Raji (cell line): ENCODE data around the gene NKPD1.

Source experiments
- POLR2A ChIP-seq: IDR thresholded peaks from 2 replicates; pipeline ENCODE4 v1.6.1; 2011; ENCODE audit warnings: low read depth, low read length, control low read depth; ENCODE audit not compliant: insufficient read depth

NKPD1 gene

DNA sequence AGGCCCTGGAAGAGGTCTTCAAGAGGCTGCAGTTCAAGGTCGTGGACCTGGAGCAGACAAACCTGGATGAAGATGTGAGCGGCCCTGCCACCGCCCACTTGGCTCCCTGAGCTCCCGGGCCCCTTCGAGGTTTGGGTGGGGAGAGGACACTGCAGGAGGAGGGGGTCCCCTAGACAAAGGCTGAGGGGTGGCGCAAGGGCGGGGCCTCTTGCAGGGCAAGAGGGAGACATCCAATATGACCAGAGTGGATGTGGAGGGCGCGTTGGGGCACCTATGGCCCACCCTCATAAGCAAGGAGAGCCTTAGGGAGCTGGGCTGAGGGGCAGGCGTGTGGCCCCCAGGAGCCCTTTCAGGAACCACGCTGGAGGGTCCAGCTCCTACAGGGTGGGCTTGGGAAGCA lies 20.2 kb downstream of the NKPD1 start:
- TF ChIP-seq POLR2A, result no peak

DNA sequence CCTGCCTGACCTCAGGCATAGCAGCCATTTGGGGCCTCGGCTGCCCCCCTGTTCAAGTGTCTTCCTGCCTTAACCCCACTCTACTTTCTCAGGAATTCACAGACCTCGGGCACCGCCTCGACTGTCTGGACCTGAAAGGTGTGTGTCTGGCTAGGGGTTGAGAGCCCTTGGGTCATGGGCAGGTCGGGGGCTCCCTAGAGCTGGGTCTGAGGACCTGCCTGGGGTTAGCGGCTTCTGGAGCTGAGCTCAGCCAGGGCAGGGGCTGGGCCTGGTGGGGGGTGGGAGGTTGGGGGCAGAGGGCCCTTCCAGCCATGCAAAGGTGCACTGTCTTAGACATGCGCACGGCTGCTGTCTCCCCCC lies 20.7 kb downstream of the NKPD1 start:
- TF ChIP-seq POLR2A, result no peak

DNA sequence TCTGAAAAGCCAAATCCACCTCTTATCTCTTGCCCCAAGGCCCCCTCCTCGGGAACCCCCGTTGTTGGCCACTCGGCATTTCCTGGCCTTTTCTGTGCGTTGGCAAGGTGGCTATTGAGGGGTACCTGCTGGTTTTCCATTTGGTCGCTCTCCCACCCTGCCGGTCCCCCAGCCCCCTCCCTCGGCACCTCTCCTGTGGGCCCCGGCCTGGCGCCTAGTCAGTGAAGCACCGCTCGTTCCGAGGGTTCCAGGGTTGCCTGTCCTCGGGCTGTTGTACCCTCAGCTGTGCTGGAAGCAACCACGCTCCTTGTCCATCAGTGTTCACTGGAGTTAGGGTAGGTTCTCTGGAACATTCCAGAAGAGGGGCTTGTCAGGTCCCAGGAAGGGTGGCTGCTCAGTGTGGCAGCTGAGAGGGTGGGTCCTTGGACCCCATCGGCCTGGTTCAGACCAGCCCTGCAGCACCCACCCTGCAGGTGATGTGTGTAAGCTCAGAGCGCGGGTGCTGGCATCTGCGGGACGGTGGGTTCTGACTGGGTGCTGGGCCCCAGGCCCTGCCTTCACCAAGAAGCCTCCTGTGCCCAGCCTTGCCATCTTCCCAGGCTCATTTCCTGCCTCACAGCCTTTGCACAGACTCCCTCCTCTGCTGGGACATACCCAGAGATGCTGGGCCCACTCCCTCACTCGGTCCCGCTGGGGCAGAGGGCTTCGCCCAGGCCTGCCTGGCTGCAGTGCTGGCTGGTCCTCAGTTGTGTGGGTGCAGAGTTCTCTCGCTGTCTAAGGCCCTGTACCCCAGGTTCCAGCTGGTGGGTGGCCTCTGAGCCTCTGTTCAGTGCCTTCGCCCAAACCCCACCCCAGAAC lies 21.3 kb downstream of the NKPD1 start:
- no peak for TF ChIP-seq POLR2A

DNA sequence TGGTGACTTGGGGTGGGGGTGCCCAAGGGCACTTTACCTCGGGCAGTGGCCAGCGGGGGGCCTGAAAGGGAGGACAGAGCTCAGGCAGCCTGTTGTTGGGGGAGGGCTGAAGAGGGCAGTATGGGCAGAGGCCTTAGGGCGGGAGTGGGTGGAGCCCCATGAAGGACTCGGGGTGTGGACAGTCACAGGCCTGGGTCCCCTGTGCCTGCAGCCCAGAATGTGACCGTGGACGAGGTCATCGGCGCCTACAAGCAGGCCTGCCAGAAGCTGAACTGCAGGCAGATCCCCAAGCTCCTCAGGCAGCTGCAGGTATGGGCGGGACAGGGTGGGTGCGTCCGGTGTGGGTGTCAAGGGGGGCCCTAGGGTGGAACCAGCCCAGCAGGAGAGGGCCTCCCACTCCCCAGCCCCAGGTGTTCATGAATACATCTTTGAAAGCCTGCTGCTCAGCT lies 22.5 kb downstream of the NKPD1 start:
- no peak for TF ChIP-seq POLR2A

DNA sequence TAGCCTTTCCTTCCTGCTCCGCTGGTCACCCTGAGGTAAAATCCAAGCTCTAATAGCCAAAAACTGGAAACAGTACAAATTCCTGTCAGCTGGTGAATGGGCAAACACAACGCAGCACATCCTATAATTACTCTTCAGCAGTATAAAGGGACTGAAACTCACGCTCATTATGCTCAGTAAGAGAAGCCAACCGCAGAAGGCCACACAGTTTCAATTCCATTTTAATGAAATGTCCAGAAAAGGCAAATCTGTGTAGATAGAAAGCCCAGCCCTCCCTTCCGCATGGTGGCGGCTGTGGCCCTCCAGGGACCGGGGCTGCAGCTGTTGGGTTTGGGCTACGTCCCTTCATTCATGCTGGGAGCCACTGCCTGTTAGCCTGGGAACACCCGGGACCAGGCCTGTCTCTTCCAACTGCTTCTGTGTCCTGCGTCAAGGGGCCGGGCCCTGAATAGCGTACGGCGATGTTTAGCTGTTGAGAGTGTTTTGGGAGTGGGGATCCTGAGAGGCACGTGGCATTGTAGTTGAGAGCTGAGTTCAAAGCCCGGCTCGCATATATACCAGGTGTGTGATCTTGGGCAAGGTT lies 23.5 kb downstream of the NKPD1 start:
- TF ChIP-seq POLR2A, result no peak

DNA sequence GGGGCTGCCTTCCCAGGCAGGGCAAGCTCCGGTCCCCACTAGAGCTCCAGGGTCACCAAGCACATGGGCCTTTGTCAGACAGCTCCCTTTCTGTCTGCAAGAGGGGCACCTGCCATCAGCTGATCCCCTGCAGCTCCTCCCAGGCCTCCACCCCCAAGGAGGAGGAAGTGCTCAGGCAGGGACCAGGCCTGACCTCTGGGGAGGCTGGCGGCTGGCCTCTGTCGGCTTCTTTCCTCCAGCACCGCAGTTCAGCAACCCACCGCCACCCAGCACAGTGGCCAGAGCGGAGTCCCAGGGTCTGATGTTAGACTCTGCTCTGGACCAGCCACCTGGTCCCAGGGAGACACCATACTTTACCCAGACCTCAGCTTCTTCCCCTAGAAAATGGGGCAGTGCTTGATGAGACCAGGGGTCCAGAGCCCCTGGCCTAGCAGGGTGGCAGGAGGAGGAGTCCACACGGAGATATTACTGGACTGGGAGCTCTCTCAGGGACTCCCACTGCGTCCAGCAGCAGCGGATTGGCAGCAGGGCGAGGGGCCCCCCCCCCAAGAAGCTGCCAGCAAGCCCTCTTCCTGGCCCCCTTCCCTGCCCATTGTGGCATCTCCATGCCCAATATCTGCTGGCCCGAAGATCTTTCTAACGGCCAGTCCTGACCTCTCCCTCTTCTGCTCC lies 24.1 kb downstream of the NKPD1 start:
- no peak for TF ChIP-seq POLR2A

DNA sequence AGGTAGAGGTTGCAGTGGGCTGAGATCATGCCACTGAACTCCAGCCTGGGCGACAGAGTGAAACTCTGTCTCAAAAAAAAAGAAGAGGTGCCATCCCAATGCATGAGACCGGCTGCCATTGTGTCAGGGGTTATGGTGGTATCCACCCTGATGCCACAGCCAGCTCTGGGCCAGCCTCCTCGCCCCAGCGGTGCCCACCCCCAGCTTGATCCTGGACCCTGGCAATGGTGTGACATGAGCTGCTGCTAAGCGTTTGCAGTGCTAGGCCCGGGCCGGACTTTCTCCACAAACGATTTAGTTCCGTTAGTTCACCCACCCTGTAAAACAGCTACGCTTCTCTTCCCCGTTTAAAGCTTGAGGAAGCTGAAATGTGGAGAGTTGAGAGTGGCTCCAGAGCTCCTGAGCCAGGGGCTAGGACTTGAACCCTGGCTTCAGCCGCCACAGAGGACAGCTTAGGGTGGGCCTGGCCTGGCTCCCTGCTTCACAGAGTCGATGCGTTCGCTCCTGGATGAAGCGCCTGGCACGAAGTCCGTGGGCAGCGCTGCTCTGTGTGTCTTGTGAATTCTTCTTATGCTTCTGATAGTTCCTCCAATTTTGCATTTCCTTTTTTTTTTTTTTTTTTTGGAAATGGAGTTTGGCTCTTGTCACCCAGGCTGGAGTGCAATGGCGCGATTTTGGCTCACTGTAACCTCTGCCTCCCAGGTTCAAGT lies 25.5 kb downstream of the NKPD1 start:
- no peak for TF ChIP-seq POLR2A

DNA sequence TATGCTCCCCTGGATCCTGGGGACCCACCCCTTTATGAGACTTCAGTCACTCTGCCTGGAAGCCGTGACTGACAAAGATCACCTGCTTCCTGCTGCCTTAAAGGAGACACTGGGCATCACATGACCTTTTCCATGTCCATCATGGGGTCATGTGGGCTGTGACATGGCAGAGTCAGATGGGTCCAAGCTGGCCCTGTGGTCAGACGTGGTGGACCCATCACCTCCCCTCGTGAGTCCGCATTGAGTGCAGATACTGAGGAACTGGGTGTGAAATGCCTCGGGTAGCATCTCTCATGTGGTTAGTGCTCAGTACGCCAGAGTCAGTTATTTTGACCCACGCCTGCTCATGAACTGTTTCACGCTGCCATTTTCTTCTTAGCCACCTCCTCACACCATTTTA lies 27.1 kb downstream of the NKPD1 start:
- no peak for TF ChIP-seq POLR2A

DNA sequence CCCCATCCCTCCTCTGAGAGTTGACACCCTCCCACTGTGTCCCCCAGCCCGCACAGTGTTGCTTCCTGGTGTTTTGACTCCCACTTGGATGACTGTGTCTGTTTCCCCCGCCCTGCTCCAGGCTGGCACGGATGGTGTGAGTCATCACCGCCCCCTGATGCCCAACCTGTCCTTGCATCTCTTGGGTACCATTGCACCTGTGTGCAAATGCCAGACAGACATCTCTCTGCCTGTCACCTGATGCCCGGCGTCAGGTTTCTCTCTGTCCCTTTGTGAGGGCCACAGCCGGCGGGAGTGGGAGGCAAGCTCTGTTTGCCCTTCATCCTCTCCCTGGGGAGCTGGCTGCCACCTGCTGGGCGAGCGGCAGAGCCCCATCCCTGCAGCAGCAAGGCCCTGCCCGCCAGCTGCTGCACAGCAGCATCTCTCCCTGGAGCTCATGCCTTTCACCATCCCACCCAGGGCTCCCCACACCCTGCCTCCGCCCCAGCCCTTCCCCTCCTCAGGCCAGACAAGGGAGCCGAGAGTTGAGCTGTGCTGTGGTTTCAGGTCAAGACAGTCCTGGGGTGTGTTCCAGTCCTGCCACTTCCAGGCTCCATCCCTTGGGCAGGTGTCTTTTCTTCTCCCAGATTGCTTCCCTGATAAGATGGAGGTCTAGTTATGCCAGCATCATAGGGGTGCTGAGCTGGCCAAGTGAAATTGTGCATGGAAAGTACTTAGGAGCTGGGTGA lies 29.7 kb downstream of the NKPD1 start:
- TF ChIP-seq POLR2A, result no peak

DNA sequence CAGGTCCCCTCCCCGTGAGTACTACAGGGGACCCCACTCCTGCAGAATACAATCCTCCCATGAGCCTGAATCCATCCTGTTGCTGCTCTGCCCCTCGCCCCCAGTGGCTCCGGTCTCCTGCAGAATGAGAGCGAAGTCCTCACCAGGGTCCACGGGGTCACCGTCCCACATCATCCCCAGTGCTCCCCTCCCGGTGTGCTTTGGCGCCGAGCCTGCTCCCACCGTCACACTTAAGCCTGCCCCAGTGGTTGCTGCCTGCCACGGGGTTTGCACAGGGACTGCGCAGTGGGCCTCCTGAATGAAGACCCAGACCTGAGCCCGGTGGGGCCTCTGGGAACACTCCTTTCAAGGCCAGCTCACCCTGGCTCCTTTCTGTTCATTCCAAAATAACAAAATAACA lies 30.5 kb downstream of the NKPD1 start:
- TF ChIP-seq POLR2A, result no peak

DNA sequence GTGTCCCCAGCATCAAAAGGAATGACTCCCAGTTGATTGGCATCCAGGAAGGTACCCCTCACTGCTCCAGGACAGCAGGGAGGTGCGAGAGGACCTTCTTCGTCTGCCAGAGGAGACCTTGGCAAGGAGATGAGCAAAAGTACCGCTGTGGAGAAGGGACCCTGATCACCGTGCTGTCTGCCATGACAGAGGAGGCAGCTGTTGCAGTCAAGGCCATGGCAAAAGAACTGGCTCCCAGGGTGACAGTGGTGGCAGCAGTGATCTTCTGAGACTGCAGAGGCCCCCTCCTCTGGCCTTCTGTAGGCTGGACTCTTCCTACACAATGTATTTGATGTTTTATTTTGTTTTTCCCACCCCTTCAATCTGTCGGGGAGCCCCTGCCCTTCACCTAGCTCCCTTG lies 32.0 kb downstream of the NKPD1 start:
- TF ChIP-seq POLR2A, result no peak

DNA sequence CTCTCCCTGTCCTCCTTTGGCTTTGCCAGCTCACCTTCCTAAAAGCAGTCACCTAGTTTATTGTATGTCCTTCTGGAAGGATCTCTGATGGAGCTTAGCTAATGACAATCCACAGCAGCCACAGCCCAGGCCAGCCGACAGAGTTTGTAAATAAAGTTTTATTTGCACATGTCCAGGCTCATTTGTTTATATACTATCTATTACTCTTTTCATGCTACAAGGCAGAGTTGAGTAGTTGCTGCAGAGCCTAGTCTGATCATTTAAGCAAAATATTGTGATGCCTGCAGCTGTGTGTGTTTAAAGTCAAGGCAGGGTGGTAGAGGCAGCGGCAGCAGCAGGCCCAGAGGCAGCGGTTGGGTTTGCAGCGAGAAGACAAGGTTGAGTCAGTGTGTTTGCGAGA lies 32.6 kb downstream of the NKPD1 start:
- no peak for TF ChIP-seq POLR2A

DNA sequence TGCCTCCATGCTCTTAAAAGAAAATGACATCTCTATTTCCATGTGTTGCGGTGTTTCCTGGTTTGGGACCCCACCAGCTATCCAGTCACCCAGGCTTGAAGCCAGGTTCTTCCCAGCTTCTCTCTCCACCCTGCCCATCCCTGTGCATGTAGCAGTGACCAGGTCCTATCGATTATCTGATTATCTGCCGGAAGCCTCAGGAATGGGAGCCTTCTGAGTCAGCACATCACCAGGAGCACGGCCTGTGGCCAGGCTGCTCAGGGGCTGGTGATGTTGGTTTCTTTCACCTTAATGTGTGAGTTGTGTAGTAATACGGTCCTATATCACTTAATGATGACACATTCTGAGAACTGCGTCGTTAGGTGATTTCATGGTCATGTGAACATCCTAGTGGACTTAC lies 34.1 kb downstream of the NKPD1 start:
- TF ChIP-seq POLR2A, result no peak

DNA sequence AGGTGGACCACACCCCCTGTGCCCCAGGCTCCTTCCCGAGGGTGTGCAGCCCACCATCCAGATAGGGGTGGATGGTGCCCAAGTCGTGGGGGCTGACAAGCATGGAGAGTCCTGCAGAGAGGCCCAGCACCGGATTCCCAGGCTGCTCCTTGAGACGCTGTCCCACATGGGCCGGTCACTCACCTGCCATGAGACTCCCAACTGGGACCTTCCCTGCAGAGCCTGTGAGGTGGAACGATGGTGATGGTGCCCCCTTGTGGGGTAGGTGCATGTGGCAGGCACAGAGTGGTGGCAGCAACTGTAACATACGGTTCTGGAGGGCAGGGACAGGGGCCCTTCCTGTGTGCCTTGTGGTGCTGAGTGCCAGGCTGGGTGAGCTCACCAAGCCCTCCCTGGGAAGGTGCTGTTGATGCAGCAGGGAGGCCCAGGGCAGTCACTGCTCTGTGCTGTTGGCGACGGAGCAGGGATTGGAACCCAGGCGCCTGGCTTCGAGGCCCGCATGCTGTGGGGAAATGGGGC lies 34.7 kb downstream of the NKPD1 start:
- TF ChIP-seq POLR2A, result no peak

DNA sequence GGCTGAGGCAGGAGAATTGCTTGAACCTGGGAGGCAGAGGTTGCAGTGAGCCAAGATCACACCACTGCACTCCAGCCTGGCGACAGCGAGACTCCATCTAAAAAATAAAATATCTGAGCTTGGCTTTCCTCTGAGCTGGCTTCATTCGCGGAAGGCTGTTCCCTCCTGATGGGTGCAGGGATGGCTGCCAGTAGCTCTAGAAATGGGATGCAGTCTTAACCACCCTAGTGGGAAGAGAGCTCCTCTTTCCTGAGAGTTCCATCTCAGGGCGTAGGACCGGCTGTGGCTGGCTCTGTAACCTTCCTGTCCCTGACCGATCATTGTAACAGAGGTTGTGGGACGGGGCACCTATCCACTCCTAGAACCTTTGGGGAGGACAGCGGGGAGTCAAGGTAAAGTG lies 35.4 kb downstream of the NKPD1 start:
- TF ChIP-seq POLR2A, result no peak
